Muscle of leg (tissue), 11 donors: Measurements from ENCODE around the gene LSM4. TPM values are rescaled to one million over a fixed set of nuclear protein-coding genes. Genes with fewer than 3 reads are reported as not detected.
A peak's percentile ranks its signal among the peaks of the same experiment; 100 is the strongest.

Experiments used
- DNase-seq: peaks from one replicate; pipeline ENCODE4 v3.0.0; 2013
- H3K27ac ChIP-seq: one replicate; pipeline ENCODE4 v1.5.1; 2013; ENCODE audit warnings: mild to moderate bottlenecking, low read length, control low read depth
- H3K27me3 ChIP-seq: one replicate; pipeline ENCODE4 v1.6.1; 2013; ENCODE audit warnings: low read length; ENCODE audit not compliant: control insufficient read depth, insufficient read depth
- H3K36me3 ChIP-seq: one replicate; pipeline ENCODE4 v1.6.1; 2013; ENCODE audit warnings: low read length; ENCODE audit not compliant: control insufficient read depth, insufficient read depth
- H3K4me1 ChIP-seq: one replicate; pipeline ENCODE4 v1.6.1; 2013; ENCODE audit warnings: low read length; ENCODE audit not compliant: control insufficient read depth, insufficient read depth
- H3K4me3 ChIP-seq: one replicate; pipeline ENCODE4 v1.5.1; 2013; ENCODE audit warnings: low read length, control low read depth
- H3K9me3 ChIP-seq: replicated peaks from 2 replicates; pipeline ENCODE4 v1.6.1; 2013; ENCODE audit warnings: low read depth, low read length; ENCODE audit not compliant: control insufficient read depth
- WGBS: methylation state at CpG from one replicate; pipeline ENCODE4 v1.1.5; 2013; ENCODE audit warnings: missing lambda C conversion rate; ENCODE audit not compliant: insufficient coverage; 5-methylcytosine and 5-hydroxymethylcytosine counted together
- polyA plus RNA-seq, 8 donors: library from polyadenylated mRNA; unstranded; fragments of 120-200 nt; gene quantifications; one replicate each; pipeline versions ENCODE4 v1.2.1 to v1.2.3, GENCODE V29; 2013; ENCODE audit warnings: inconsistent platforms in 1 of 8, low replicate concordance in 1 of 8; ENCODE audit not compliant: insufficient read length in 8 of 8, insufficient read depth in 1 of 8
- total RNA-seq: library from RNA; stranded (reverse); fragments of 120-200 nt; gene quantifications from one replicate; pipeline ENCODE4 v1.2.4, GENCODE V29; 2013

The LSM4 gene
- total and polyA plus RNA-seq, 9 donors, result 85.2 to 129 (median 93.2) TPM

- Histone ChIP-seq H3K9me3 (no peaks in the 10 kb centered on the region), H3K27me3 (no peaks in the 10 kb centered on the region), H3K4me3 (peak overlapping the region; percentile 91), H3K27ac (peak overlapping the region; percentile 98), H3K36me3 (peaks cover 30% of the 10 kb centered on the region), H3K4me1 (peaks cover 47% of the 10 kb centered on the region)
- no peak for DNase-seq
- 13% methylated on average over 3 of the region's 5 CpGs for WGBS
Measured at GRCh38 chr19:18279266-18279515, 43.7 kb downstream of the LSM4 start.

DNA sequence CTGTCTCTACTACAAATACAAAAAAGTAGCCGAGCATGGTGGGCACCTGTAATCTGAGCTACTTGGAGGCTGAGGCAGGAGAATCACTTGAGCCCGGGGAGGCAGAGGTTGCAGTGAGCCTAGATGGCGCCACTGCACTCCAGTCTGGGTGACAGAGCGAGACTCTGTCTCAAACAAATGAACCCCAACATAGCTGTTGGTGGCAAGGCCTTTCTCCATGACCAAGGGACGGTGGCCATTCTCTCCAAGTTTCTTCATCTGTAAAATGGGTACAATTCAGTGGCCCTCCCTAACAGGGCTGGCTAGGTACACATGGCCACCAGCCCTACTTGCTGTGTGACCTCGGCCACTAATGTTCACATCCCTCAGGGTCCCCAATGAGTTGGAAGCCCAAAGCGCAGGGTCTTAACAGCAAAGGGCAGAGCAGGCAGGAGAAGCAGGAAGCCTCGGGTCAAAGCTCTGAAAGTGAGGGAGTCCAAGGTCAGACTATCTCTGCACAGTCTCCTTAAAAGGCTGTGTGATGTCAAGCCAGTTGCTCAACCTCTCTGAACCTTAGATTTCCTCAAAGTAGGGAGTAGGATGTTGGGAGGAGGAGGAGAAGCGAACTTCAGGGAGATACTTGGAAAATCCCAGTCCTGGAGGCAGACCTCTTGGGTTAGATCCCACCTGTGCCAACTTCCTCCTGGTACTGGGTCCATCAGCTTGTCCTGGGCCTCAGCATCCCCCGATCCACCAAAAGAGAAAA, 44.2 kb downstream of the LSM4 start:
- H3K36me3 ChIP-seq, result peaks cover 35% of the 10 kb centered on the region
- H3K27ac ChIP-seq, result peak overlapping the region; percentile 98
- DNase-seq, result peak; percentile 75
- H3K27me3 ChIP-seq, result no peaks in the 10 kb centered on the region
- no peaks in the 10 kb centered on the region for H3K9me3 ChIP-seq
- H3K4me3 ChIP-seq, result peak overlapping the region; percentile 91
- peaks cover 47% of the 10 kb centered on the region for H3K4me1 ChIP-seq
- WGBS, result 54% methylated on average over 8 of the region's 10 CpGs

DNA sequence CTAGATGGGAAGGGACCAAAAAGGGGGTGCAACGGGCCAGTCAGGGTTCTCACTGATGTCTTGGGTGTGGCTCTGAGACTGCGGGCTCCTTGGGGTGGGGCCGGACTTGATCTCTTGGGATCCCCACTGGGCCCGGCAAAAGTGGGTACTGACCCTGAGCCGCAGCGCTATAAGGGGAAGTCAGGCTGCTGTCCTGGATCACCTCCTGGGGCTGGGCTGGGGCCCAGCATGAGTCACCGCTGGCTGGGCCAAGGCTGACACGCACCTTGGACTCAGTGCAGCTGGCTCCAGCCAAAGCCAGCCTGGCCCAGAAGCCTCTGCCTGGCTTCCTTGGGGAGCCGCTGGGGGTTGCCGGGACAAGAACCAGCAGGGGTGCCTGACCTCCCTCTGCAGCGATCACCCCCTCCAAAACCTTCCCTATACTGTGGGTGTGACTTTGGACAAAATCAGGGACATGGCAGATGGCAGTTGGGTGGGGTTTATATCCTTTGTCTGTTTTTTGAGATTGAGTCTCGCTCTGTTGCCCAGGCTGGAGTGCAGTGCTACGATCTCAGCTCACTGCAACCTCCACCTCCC, 48.0 kb downstream of the LSM4 start:
- H3K4me3 ChIP-seq, result peak overlapping the region; percentile 1
- H3K4me1 ChIP-seq, result peaks cover 35% of the 10 kb centered on the region
- H3K27ac ChIP-seq, result peak overlapping the region; percentile 59
- H3K27me3 ChIP-seq, result no peaks in the 10 kb centered on the region
- no peaks in the 10 kb centered on the region for H3K9me3 ChIP-seq
- H3K36me3 ChIP-seq, result peaks cover 38% of the 10 kb centered on the region
- peak; percentile 95 for DNase-seq
- 8% methylated on average over 7 of the region's 13 CpGs for WGBS

DNA sequence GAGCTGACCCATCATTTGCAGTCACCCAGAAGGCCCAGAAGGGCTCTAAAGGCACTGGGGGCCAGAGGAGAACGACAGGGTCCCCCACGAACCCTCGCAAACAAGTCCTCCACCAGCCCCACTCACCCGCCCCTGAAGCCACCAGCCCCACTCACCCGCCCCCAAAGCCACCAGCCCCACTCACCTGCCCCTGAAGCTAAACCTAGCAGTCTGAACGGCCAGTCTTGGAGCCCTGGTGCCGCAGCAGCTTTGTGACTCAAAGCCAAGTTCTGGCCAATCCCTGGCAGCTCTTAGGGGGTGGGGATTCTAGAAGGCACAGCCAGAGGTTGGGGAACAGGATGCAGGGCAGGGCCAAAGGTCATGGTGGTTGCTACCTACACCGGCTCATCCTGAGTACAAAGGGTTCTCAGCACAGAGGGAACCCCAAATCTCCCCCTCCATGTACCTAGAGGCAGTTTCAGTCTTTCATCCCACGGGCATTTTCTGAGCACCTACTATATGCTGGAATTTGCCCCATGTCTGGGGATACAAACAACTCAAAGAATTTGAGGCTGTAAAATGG, 48.6 kb downstream of the LSM4 start, which contains the start of gene IQCN:
IQCN (minus strand) TSS at position 234 of the 562 bp plus-strand sequence. CDS start 4,974 bp downstream, outside the sequence.
- DNase-seq, result peak; percentile 77
- Histone ChIP-seq H3K4me1 (peaks cover 35% of the 10 kb centered on the region), H3K4me3 (peak within 1 kb of the TSS; percentile 1), H3K27ac (peak within 1 kb of the TSS; percentile 59), H3K36me3 (peaks cover 37% of the 10 kb centered on the region), H3K9me3 (no peaks in the 10 kb centered on the region), H3K27me3 (no peaks in the 10 kb centered on the region)
- 82% methylated on average over 7 of the region's 9 CpGs for WGBS

- DNase-seq, result peak; percentile 66
- Histone ChIP-seq H3K4me1 (peaks cover 31% of the 10 kb centered on the region), H3K27ac (no peak overlapping the region), H3K36me3 (peaks cover 36% of the 10 kb centered on the region), H3K9me3 (no peaks in the 10 kb centered on the region), H3K27me3 (no peaks in the 10 kb centered on the region), H3K4me3 (no peak overlapping the region)
- WGBS, result 95% methylated on average over 7 of the region's 13 CpGs
Measured at GRCh38 chr19:18273561-18274218, 49.2 kb downstream of the LSM4 start.

- Histone ChIP-seq H3K4me1 (peaks cover 22% of the 10 kb centered on the region), H3K36me3 (peaks cover 45% of the 10 kb centered on the region), H3K4me3 (no peak overlapping the region), H3K9me3 (no peaks in the 10 kb centered on the region), H3K27ac (no peak overlapping the region), H3K27me3 (no peaks in the 10 kb centered on the region)
- peak; percentile 83 for DNase-seq
- 100% methylated on average over 1 of the region's 6 CpGs for WGBS
Measured at GRCh38 chr19:18271433-18271841, 51.4 kb downstream of the LSM4 start.

- DNase-seq, result no peak
- no peaks in the 10 kb centered on the region for H3K9me3 ChIP-seq
- 97% methylated on average over 4 of the region's 9 CpGs for WGBS
- peaks cover 46% of the 10 kb centered on the region for H3K36me3 ChIP-seq
- H3K27ac ChIP-seq, result no peak overlapping the region
- peaks cover 11% of the 10 kb centered on the region for H3K4me1 ChIP-seq
- no peak overlapping the region for H3K4me3 ChIP-seq
- no peaks in the 10 kb centered on the region for H3K27me3 ChIP-seq
Measured at GRCh38 chr19:18270326-18270725, 52.5 kb downstream of the LSM4 start.

- 62% methylated on average over 2 of the region's 2 CpGs for WGBS
Measured at GRCh38 chr19:18269070-18269723, 53.7 kb downstream of the LSM4 start.

GRCh38 chr19:18266771-18267686, 55.8 kb downstream of the LSM4 start:
- no peak overlapping the region for H3K27ac ChIP-seq
- peaks cover 66% of the 10 kb centered on the region for H3K36me3 ChIP-seq
- H3K9me3 ChIP-seq, result no peaks in the 10 kb centered on the region
- no peak overlapping the region for H3K4me3 ChIP-seq
- peak; percentile 44 for DNase-seq
- H3K27me3 ChIP-seq, result no peaks in the 10 kb centered on the region
- H3K4me1 ChIP-seq, result no peaks in the 10 kb centered on the region
- 92% methylated on average over 41 of the region's 42 CpGs for WGBS

More at GRCh38 chr19:18269070-18269723, 53.7 kb downstream of the LSM4 start:
- no peak overlapping the region for H3K27ac ChIP-seq
- H3K4me3 ChIP-seq, result no peak overlapping the region
- peaks cover under 1% of the 10 kb centered on the region for H3K4me1 ChIP-seq
- no peaks in the 10 kb centered on the region for H3K9me3 ChIP-seq
- no peaks in the 10 kb centered on the region for H3K27me3 ChIP-seq
- peaks cover 54% of the 10 kb centered on the region for H3K36me3 ChIP-seq
- DNase-seq, result peak; percentile 58
